Measurements from ENCODE around the gene TNMD. TPM values are rescaled to one million over a fixed set of nuclear protein-coding genes. Genes with fewer than 3 reads are reported as not detected.

TNMD gene
- total and polyA plus RNA-seq, 2 experiments from 2014 or later: 1.1 to 4.8 TPM

- H3K9me2 ChIP-seq (replicated peaks; ENCODE audit: insufficient read depth): no peaks in the 10 kb centered on the region
- H3K4me3 ChIP-seq: no peak within 1 kb of the TSS
- H3K9me3 ChIP-seq (ENCODE audit: low read depth): no peaks in the 10 kb centered on the region
- TF ChIP-seq CTCF (IDR thresholded peaks at IDR 0.05; ENCODE audit: poor library complexity) (no peak), EZH2phosphoT487 (IDR thresholded peaks at IDR 0.05; ENCODE audit: low read depth, severe bottlenecking, unreplicated experiment) (no peak), EZH2 (IDR thresholded peaks at IDR 0.05; ENCODE audit: borderline replicate concordance) (no peak)
- 43% methylated on average over 11 of the region's 11 CpGs for WGBS (ENCODE audit: low lambda C conversion rate, missing lambda C conversion rate)
- DNase-seq (ENCODE audit: low spot score): peak; percentile 74
- H3K4me2 ChIP-seq: peak within 1 kb of the TSS; percentile 48
- H4K20me1 ChIP-seq (ENCODE audit: insufficient read depth, poor library complexity, severe bottlenecking): no peaks in the 10 kb centered on the region
- H3K79me2 ChIP-seq: no peaks in the 10 kb centered on the region
- H3K27me3 ChIP-seq: no peaks in the 10 kb centered on the region
- H2AFZ ChIP-seq: no peak within 1 kb of the TSS
- H3K36me3 ChIP-seq (replicated peaks; ENCODE audit: insufficient read depth, low read depth): no peaks in the 10 kb centered on the region
- H3K4me1 ChIP-seq (ENCODE audit: insufficient read depth): peaks cover 40% of the 10 kb centered on the region
- H3K27ac ChIP-seq: peak within 1 kb of the TSS; percentile 66
Measured at GRCh38 chrX:100643956-100644860, 59.5 kb downstream of the TNMD start, which contains the start of gene SRPX2. TSS of gene SRPX2 (plus strand) at chrX:100644199. CDS start at chrX:100646323, 2,124 bp downstream.

- Histone ChIP-seq H3K27ac (peak overlapping the region; percentile 52), H3K79me2 (no peaks in the 10 kb centered on the region), H4K20me1 (ENCODE audit: insufficient read depth, poor library complexity, severe bottlenecking) (no peaks in the 10 kb centered on the region), H2AFZ (no peak overlapping the region), H3K9me3 (ENCODE audit: low read depth) (no peaks in the 10 kb centered on the region), H3K27me3 (no peaks in the 10 kb centered on the region), H3K9me2 (replicated peaks; ENCODE audit: insufficient read depth) (no peaks in the 10 kb centered on the region), H3K36me3 (replicated peaks; ENCODE audit: insufficient read depth, low read depth) (no peaks in the 10 kb centered on the region), H3K4me1 (ENCODE audit: insufficient read depth) (peaks cover 45% of the 10 kb centered on the region), H3K4me3 (no peak overlapping the region), H3K4me2 (peak overlapping the region; percentile 39)
- no peak for TF ChIP-seq EZH2phosphoT487 (IDR thresholded peaks at IDR 0.05; ENCODE audit: low read depth, severe bottlenecking, unreplicated experiment)
- no peak for TF ChIP-seq CTCF (IDR thresholded peaks at IDR 0.05; ENCODE audit: poor library complexity)
- TF ChIP-seq EZH2 (IDR thresholded peaks at IDR 0.05; ENCODE audit: borderline replicate concordance): no peak
- 71% methylated on average over 4 of the region's 4 CpGs for WGBS (ENCODE audit: low lambda C conversion rate, missing lambda C conversion rate)
- DNase-seq (ENCODE audit: low spot score): no peak
Measured at GRCh38 chrX:100645106-100645505, 60.4 kb downstream of the TNMD start.

- H3K4me2 ChIP-seq: no peak overlapping the region
Measured at GRCh38 chrX:100647095-100647494, 62.4 kb downstream of the TNMD start.

More at GRCh38 chrX:100647095-100647494, 62.4 kb downstream of the TNMD start:
- Histone ChIP-seq H3K4me3 (no peak overlapping the region), H3K36me3 (replicated peaks; ENCODE audit: insufficient read depth, low read depth) (no peaks in the 10 kb centered on the region), H3K27ac (peak overlapping the region; percentile 89), H2AFZ (no peak overlapping the region), H3K79me2 (no peaks in the 10 kb centered on the region), H3K9me2 (replicated peaks; ENCODE audit: insufficient read depth) (no peaks in the 10 kb centered on the region), H3K27me3 (no peaks in the 10 kb centered on the region), H3K4me1 (ENCODE audit: insufficient read depth) (peaks cover 45% of the 10 kb centered on the region), H3K9me3 (ENCODE audit: low read depth) (no peaks in the 10 kb centered on the region), H4K20me1 (ENCODE audit: insufficient read depth, poor library complexity, severe bottlenecking) (no peaks in the 10 kb centered on the region)
- 0% methylated on average over 1 of the region's 1 CpG for WGBS (ENCODE audit: low lambda C conversion rate, missing lambda C conversion rate)
- DNase-seq (ENCODE audit: low spot score): peak; percentile 18
- no peak for TF ChIP-seq CTCF (IDR thresholded peaks at IDR 0.05; ENCODE audit: poor library complexity)
- no peak for TF ChIP-seq EZH2phosphoT487 (IDR thresholded peaks at IDR 0.05; ENCODE audit: low read depth, severe bottlenecking, unreplicated experiment)
- no peak for TF ChIP-seq EZH2 (IDR thresholded peaks at IDR 0.05; ENCODE audit: borderline replicate concordance)
